Jurkat, Clone E6-1 (cell line): ENCODE results near the gene CDH23.
A peak's percentile ranks its signal among the peaks of the same experiment; 100 is the strongest.

Experiments
- DNase-seq: peaks from one replicate; pipeline ENCODE4 v3.0.0-alpha.2; 2011; ENCODE audit warnings: low read depth, low spot score
- H3K4me3 ChIP-seq: 2 replicates; pipeline ENCODE4 v1.5.1; 2011; ENCODE audit warnings: mild to moderate bottlenecking, low read length, control low read depth, moderate library complexity

The CDH23 gene

DNA sequence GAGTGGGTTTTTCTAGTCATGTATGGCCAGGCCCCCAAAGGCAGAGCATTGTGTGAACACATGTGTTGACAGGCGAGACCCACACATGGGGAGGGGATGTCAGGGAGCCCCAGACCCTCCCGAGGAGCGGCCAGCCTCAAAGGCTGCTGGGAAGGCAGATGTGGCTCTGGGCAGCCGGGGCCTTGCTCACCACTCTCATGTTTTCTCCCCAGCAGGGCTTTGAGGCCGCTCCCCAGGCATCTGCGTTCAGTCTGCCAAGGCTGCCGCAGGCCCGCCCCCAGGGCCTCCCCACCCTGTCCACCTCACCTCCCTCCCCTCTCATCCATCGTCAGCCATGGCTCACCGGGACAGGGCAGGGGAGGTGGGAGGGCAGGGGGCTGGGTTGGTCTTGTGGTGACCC lies 393.2 kb downstream of the CDH23 start:
- H3K4me3 ChIP-seq, result no peak overlapping the region
- DNase-seq, result no peak

DNA sequence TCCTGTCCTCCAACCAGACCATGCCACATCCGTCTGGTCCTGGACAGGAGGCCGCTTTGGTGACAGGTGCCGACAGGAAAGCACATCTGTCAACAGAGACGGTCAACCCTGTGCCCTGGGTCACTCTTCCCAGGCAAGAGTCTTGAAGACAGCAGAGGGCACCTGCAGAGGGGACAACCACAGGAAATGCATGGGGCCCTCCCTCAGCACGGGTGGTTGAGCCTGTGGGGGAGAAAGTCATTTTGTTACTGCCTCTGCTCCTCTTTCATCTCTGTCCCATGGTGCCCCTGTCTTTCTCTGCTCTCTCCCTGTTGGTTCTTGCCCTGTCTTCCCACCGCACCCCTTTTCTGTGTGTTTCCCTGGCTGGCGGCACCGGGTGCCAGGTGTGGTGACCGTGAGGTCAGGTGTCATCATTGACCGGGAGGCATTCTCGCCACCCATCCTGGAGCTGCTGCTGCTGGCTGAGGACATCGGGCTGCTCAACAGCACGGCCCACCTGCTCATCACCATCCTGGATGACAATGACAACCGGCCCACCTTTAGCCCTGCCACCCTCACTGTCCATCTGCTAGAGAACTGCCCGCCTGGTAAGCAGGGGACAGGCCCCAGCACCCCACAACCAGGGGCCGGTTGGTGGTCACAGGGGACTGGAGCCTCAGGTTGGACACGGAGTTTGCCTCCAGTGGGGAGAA lies 394.2 kb downstream of the CDH23 start:
- DNase-seq, result peak; percentile 65
- peak overlapping the region; percentile 10; the same call in 1 of the 2 replicates for H3K4me3 ChIP-seq

DNA sequence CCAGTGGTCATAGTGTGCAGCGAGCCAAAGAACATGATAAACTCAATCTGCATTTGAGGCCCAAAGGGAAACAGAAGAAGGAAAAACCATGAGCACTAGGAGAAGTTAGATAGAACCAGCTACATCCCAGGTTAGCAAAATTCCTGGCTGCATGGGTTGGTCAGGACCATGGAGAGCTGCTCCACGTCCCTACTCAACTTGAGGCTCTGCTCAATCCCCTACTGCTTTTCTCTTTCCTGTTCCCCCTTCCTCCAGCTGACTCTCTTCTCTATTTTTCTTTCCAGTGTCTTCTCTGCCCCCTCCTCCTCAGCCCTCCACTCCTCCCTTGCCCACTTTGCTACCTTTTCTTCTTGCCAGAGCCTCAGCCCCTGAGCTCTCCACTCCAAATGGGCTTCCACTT lies 398.5 kb downstream of the CDH23 start:
- DNase-seq, result no peak
- no peak overlapping the region for H3K4me3 ChIP-seq

DNA sequence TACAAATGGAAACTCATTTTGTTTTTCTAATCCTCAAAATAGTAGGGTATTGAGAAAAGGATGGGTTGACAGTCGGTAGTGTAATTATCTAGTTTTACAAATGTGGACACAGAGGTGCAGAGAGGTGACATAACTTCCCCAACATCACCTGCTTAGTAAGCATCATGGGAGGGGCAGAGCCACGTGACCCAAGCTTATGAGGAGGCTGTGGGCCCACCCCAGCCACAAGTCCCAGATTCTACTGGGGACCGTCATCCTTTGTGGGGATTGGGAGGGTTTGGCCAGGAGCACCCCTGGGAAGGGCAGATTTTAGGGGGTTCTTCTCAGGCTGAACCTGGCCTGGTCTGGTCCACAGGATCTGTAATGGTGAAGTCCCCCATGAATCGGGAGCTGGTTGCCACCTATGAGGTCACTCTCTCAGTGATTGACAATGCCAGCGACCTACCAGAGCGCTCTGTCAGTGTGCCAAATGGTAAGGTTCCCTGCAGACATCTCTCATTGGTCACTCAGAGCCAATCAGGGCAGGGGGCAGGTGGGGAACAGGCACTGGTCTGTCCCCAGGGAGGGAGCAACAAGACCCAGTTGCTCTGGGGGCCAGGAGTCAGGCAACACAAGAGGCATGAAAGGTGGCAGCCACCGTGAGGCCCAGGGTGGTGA lies 400.2 kb downstream of the CDH23 start:
- H3K4me3 ChIP-seq, result peak overlapping the region; percentile 33
- DNase-seq, result peak; percentile 87

DNA sequence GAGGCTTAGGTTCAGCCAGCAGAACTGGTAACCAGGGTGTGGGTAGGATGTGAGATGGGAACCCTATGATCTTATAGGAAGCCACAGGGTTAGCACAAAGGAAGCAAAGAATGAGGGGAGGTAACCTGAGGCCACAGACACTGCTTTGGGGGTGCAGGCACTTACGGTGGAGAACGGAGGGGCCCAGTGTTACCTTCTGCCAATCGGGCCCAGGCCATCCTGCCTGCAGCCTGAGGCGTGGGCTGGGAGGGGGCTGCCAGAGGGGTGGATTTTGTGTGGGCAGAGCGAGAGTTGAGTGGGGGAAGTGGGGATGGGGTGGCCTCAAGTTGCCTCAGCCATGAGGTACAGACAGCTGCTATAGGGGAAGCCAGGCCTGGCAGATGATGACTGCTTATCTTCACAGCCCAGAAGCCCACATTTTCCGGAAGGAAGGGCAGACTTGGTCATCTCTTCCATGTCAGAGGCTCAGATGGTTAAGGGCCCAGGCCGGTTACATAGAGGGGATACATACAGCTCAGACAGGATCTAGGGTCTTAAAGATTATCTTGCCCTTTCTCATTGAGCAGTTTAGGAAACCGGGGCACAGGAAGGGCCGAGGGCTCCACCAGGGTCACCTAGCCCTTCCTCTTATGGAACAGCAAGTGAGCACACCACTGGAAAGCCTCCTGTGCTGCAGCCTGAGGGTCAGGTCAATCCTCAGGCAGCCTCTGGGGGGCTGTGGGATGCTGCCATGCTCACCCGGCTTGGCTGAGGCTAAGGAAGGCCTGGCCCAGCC lies 401.0 kb downstream of the CDH23 start:
- DNase-seq, result peak; percentile 91
- peak overlapping the region; percentile 33 for H3K4me3 ChIP-seq

DNA sequence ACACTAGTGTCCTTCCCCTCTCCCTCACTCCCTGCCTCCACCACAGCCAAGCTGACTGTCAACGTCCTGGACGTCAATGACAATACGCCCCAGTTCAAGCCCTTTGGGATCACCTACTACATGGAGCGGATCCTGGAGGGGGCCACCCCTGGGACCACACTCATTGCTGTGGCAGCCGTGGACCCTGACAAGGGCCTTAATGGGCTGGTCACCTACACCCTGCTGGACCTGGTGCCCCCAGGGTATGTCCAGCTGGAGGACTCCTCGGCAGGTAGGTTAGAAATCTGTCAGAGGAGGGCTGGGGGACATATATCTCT lies 401.5 kb downstream of the CDH23 start:
- H3K4me3 ChIP-seq, result no peak overlapping the region
- no peak for DNase-seq

DNA sequence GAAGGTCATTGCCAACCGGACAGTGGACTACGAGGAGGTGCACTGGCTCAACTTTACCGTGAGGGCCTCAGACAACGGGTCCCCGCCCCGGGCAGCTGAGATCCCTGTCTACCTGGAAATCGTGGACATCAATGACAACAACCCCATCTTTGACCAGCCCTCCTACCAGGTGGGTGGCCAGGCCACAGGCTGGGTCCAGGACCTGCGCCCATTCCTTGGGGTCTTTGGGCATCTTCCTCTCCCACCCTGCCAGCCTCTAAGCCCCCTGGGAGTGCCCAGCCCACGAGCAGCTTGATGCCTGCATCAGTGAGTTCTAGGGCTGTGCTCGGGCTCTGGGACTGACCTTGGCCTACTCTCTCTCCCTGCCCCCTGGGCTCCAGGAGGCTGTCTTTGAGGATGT lies 402.4 kb downstream of the CDH23 start:
- DNase-seq, result no peak
- no peak overlapping the region for H3K4me3 ChIP-seq

DNA sequence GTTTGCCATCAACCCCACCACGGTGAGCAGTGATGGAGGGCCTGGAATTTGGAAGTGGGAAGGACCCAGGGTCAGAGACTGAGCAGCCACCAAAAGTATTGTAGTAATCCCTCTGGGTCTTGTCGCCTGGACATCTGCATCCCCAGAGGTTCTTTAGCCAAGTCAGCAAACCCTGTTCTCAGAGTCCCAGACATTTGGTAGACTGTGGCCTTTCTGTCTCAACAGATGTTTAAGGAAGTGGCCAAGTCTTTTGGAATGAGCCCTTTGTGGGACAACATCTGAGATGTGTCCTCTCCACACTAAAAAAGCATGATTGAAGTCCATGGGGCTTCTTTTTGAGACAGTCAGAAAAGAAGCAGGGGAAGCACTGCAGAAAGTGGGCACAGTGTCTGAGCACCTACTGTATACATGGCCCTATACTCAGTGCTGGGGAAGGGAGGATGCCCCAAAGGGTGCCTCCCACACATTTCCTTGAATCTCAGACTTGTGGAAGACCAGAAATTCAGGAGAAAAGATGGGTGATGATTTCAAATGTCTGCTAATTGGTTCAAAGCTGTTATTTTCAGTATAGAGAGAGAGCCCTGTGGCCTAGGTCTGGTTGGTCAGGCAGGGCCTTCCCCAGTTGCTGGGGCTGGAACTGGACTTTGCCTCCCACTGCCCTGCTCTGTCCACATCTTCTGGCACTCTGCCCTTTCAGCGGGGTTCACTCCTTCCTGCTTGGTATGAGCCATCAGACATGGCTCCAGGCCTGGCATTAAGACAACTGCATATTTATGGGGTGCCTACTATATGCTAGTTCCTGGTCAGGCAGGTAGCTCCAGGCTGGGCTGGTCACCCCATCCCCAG lies 403.1 kb downstream of the CDH23 start:
- DNase-seq, result no peak
- no peak overlapping the region for H3K4me3 ChIP-seq

DNA sequence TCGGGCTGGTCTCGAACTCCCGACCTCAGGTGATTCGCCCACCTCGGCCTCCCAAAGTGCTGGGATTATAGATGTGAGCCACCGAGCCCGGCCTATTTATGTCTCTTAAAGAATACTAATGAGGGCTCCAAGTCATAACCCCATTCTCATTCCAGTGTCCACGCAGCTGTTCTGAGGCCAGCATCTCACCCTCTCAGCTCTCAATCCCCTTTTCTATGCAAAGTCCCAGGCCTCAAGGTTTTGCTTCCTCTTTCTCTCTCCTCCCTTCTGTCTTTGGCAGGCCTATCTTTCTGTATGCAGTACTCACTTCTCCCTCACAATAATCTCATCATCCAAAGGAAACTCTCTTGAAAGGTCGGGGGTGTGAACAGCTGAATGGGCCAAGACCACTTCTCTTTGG lies 404.6 kb downstream of the CDH23 start:
- DNase-seq, result no peak

DNA sequence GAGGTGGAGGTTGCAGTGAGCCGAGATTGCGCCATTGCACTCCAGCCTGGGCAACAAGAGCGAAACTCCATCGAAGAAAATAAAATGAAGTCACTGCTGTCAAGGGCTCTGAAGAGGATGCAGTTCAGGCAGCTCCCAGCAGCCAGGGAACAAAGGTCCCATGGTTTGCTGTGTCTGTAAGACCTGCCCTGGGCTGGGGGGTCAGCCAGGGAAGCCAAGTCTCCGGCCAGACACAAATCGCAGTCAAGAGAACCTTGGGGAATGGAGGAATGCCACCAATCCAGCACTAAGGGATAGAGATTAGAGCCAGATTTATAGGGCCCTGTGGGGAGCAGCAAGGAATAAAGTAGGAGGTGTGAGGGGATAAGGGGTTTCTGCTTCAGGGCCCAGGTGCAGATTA lies 405.5 kb downstream of the CDH23 start:
- H3K4me3 ChIP-seq, result no peak overlapping the region
- no peak for DNase-seq

More for the DNA sequence above, 404.6 kb downstream of the CDH23 start:
- no peak overlapping the region for H3K4me3 ChIP-seq

DNA sequence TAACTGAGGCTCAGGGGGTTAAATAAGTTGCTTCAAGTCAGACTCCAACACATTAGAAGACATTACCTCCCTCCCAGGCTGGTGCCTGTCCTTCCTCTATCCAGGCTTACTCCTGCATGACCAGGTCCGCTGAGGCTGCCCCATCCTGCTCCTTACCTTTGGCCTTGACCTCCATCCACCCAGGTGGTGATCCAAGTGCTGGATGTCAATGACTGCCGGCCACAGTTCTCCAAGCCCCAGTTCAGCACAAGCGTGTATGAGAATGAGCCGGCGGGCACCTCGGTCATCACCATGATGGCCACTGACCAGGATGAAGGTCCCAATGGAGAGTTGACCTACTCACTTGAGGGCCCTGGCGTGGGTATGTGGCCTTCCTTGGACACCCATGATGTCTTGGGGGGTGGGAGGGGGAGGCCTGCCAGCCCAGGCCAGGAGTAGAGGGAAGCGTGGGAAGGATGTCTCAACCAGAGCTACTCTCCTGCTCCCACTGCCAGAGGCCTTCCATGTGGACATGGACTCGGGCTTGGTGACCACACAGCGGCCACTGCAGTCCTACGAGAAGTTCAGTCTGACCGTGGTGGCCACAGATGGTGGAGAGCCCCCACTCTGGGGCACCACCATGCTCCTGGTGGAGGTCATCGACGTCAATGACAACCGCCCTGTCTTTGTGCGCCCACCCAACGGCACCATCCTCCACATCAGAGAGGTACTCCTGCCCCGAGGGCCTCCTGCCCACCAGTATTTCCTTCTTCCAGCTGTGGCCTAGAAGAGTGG lies 406.2 kb downstream of the CDH23 start:
- DNase-seq, result no peak
- no peak overlapping the region for H3K4me3 ChIP-seq

DNA sequence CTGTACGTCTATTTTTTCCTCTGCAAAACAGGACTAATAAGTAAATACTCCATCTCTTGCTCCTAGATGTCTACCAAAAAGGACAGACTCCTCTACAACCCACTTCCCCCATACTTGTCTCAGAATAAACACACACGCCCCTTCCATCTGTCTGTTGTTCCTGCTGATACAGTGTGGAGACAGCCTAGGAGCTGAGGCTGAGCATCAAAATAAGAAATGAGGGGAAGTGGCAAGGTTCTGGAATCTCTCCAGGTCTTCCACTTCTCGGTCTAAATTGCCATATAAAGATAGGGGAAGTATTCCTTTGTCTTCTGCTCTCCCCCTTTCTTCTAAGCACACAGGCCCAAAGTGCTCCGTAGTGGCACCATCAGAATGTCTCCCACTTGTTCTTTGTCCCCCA lies 407.4 kb downstream of the CDH23 start:
- H3K4me3 ChIP-seq, result no peak overlapping the region
- no peak for DNase-seq

DNA sequence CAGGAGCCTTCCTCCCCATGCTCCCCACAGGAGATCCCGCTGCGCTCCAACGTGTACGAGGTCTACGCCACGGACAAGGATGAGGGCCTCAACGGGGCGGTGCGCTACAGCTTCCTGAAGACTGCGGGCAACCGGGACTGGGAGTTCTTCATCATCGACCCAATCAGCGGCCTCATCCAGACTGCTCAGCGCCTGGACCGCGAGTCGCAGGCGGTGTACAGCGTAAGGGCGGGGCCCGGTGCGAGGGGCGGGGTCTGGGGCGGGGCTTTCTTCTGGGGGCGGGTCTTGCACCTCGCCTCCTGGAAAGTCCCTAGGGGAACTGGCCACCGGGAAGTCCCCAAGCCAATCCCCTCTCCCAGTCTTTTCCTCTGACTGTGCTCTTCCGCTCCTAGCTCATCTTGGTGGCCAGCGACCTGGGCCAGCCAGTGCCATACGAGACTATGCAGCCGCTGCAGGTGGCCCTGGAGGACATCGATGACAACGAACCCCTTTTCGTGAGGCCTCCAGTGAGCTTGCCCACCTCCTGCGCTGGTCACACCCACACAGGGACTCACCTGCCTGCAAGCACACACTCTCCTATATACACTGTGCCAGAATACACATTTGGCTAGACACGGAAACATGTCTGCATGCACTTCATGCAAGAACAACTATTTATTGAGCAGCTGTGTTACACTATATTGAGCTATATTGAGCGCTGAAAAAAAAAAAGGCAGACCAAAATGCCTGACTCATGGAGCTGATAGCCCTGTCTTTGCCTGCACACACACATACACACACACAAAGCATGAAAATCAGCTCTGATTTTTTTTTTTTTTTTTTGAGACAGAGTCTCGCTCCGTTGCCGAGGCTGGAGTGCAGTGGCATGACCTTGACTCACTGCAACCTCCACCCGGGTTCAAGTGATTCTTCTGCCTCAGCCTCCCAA lies 409.3 kb downstream of the CDH23 start:
- no peak overlapping the region for H3K4me3 ChIP-seq
- no peak for DNase-seq

DNA sequence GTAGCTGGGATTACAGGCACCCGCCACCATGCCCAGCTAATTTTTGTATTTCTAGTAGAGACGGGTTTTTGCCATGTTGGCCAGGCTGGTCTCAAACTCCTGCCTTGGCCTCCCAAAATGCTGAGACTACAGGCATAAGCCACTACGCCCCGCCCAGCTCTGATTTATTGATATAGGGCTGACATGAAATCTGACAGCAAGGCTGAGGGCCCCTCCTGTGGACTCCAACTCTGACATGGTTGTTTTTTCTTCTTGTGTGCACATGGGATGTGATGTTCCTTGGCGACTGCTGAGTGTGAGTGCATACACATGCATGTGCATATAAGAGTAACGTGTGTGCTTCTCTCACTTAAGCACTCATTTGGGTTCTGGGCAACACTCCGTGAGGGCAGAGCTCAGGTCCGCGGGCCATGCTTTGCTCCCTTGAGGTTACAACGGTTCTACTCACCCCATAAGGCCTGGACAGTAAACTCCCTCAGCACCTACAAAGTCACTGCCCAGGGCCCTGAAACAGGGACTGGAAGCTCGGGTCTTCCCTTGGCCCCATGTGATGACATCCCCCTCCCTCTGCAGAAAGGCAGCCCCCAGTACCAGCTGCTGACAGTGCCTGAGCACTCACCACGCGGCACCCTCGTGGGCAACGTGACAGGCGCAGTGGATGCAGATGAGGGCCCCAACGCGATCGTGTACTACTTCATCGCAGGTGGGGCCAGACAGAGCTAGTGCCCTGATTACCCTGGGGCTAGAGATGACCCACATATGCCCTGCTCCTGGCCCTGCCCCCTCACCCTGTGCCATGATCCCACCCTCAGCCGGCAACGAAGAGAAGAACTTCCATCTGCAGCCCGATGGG lies 410.2 kb downstream of the CDH23 start:
- DNase-seq, result no peak
- H3K4me3 ChIP-seq, result no peak overlapping the region

DNA sequence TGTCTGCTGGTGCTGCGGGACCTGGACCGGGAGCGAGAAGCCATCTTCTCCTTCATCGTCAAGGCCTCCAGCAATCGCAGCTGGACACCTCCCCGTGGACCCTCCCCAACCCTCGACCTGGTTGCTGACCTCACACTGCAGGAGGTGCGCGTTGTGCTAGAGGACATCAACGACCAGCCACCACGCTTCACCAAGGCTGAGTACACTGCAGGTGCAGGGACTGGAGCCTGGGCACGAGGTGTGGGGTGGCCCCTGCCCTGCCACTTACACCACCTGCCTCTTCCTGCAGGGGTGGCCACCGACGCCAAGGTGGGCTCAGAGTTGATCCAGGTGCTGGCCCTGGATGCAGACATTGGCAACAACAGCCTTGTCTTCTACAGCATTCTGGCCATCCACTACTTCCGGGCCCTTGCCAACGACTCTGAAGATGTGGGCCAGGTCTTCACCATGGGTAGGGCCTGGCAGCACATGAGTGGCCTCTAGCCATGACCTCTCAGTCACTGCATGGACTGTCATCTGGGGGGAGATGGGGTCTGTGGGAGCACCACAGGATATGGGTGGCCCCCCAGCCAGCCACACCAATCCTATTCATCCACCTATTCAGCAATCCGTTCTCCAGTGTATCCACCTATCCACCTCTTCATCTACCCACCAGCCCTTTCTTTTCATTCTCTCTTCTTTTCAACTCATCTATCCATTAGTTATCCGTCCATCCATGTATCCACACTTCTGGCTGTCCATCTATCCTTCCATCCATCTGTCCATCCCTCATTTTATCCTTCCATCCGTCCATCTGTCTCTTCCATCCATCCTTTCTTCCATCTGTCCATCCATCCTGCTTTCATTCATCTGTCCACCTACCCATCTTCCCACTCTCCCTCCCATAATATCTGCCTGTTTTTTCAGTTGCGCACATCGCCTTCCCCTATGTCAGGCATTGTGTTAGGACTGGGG lies 411.1 kb downstream of the CDH23 start:
- DNase-seq, result no peak
- no peak overlapping the region for H3K4me3 ChIP-seq

DNA sequence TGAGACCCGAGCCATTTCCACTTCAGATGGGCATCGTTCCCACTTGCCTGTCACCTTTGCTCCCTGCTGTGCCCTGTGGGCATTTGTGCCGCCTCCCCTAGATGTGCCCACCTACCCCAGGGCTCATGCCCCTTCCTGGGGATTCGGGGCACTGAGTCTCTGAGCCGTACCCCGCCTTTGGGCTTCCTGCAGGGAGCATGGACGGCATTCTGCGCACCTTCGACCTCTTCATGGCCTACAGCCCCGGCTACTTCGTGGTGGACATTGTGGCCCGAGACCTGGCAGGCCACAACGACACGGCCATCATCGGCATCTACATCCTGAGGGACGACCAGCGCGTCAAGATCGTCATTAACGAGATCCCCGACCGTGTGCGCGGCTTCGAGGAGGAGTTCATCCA lies 412.9 kb downstream of the CDH23 start:
- DNase-seq, result no peak

More for the DNA sequence above, 412.9 kb downstream of the CDH23 start:
- no peak overlapping the region for H3K4me3 ChIP-seq
